Gastrocnemius medialis (tissue), 4 donors: ENCODE results near the gene PMEPA1.

ENCODE experiments used
- CTCF ChIP-seq, 5 experiments: fragments of 450-650 bp in 3 of 5; fragments of 200-600 bp in 2 of 5; sonication (generic) in 2 of 5; IDR thresholded peaks in 4 of 5; conservative IDR thresholded peaks in 1 of 5; 1 replicate in 4 of 5; 2 replicates in 1 of 5; pipeline ENCODE4 v1.5.1; 2016 to 2019; ENCODE audit warnings: antibody characterized with exemption in 5 of 5, mild to moderate bottlenecking in 3 of 5, moderate library complexity in 3 of 5
- POLR2A ChIP-seq, 2 donors: fragments of 450-650 bp; IDR thresholded peaks; one replicate each; pipeline ENCODE4 v1.6.1; 2017; ENCODE audit warnings: antibody characterized with exemption in 2 of 2, mild to moderate bottlenecking in 2 of 2, moderate library complexity in 2 of 2

GRCh38 chr20:57708694-57709673, 831 bp downstream of the PMEPA1 start:
- no peak for TF ChIP-seq CTCF (IDR thresholded peaks at IDR 0.05 in 4 of 5, conservative IDR thresholded peaks at IDR 0.05 in 1 of 5)
- peak; percentile 51 to 56 for TF ChIP-seq POLR2A (IDR thresholded peaks at IDR 0.05)
